ENCODE results near the gene FBXL4.

FBXL4 gene

GRCh38 chr6:98971303-98971702 lies 23.6 kb upstream of the FBXL4 start:
- no peak overlapping the region for H3K4me3 ChIP-seq (ENCODE audit: low read length)
- no peak for DNase-seq (ENCODE audit: low read depth)
- TF ChIP-seq CTCF (IDR thresholded peaks at IDR 0.05; ENCODE audit: insufficient read depth, low read depth, low read length, missing control alignments) = no peak

- H3K4me3 ChIP-seq (ENCODE audit: low read length) = no peak overlapping the region
- TF ChIP-seq CTCF (IDR thresholded peaks at IDR 0.05; ENCODE audit: insufficient read depth, low read depth, low read length, missing control alignments) = no peak
- no peak for DNase-seq (ENCODE audit: low read depth)
Measured at GRCh38 chr6:98970469-98970868, 22.7 kb upstream of the FBXL4 start.

GRCh38 chr6:98967616-98968015 lies 19.9 kb upstream of the FBXL4 start:
- TF ChIP-seq CTCF (IDR thresholded peaks at IDR 0.05; ENCODE audit: insufficient read depth, low read depth, low read length, missing control alignments) = no peak
- no peak for DNase-seq (ENCODE audit: low read depth)

GRCh38 chr6:98959631-98960030 lies 11.9 kb upstream of the FBXL4 start:
- DNase-seq (ENCODE audit: low read depth) = no peak
- no peak overlapping the region for H3K4me3 ChIP-seq (ENCODE audit: low read length)
- TF ChIP-seq CTCF (IDR thresholded peaks at IDR 0.05; ENCODE audit: insufficient read depth, low read depth, low read length, missing control alignments) = no peak

More at GRCh38 chr6:98967616-98968015, 19.9 kb upstream of the FBXL4 start:
- H3K4me3 ChIP-seq (ENCODE audit: low read length) = no peak overlapping the region

- peak; percentile 18 for DNase-seq (ENCODE audit: low read depth)
Measured at GRCh38 chr6:98958776-98959175, 11.0 kb upstream of the FBXL4 start.

GRCh38 chr6:98957450-98957849 lies 9.7 kb upstream of the FBXL4 start:
- TF ChIP-seq CTCF (IDR thresholded peaks at IDR 0.05; ENCODE audit: insufficient read depth, low read depth, low read length, missing control alignments) = no peak
- DNase-seq (ENCODE audit: low read depth) = peak; percentile 53
- H3K4me3 ChIP-seq (ENCODE audit: low read length) = no peak overlapping the region

More at GRCh38 chr6:98958776-98959175, 11.0 kb upstream of the FBXL4 start:
- TF ChIP-seq CTCF (IDR thresholded peaks at IDR 0.05; ENCODE audit: insufficient read depth, low read depth, low read length, missing control alignments) = no peak
- H3K4me3 ChIP-seq (ENCODE audit: low read length) = no peak overlapping the region

GRCh38 chr6:98949589-98949988 lies 1.8 kb upstream of the FBXL4 start:
- TF ChIP-seq CTCF (IDR thresholded peaks at IDR 0.05; ENCODE audit: insufficient read depth, low read depth, low read length, missing control alignments) = no peak
- H3K4me3 ChIP-seq (ENCODE audit: low read length) = no peak overlapping the region
- DNase-seq (ENCODE audit: low read depth) = no peak

Data from epithelial cell of esophagus (primary cell).